Activated naive CD4-positive, alpha-beta T cell treated with anti-CD3 and anti-CD28 coated beads for 36 hours (primary cell): Measurements from ENCODE around the gene KRT6C. TPM values are rescaled to one million over a fixed set of nuclear protein-coding genes. Genes with fewer than 3 reads are reported as not detected.
"Not testable (repeated sequence)": the region's sequence is repeated elsewhere in the genome, so short reads cannot be mapped to it uniquely, and the experiment has no call there.

Experiments
- CTCF ChIA-PET: fragments of 350-600 bp; sonication (Branson Sonifier 250); formaldehyde crosslinking; loops from one replicate; lab custom pipeline; 2021; ENCODE audit warnings: antibody characterized with exemption; lab: Charles Lee
- DNase-seq: peaks from one replicate; pipeline ENCODE4 v3.0.0-alpha.2; 2020
- H3K27ac Mint-ChIP-seq: one replicate; pipeline ENCODE4 v1.8.0; 2021; ENCODE audit warnings: mild to moderate bottlenecking, mixed read lengths
- H3K27me3 Mint-ChIP-seq: one replicate; pipeline ENCODE4 v1.8.0; 2021; ENCODE audit warnings: low read depth, mixed read lengths
- H3K36me3 Mint-ChIP-seq: one replicate; pipeline ENCODE4 v1.8.0; 2021; ENCODE audit warnings: low read depth, mixed read lengths
- H3K4me1 Mint-ChIP-seq: one replicate; pipeline ENCODE4 v1.8.0; 2021; ENCODE audit warnings: low read depth, mixed read lengths
- H3K4me3 Mint-ChIP-seq: one replicate; pipeline ENCODE4 v1.8.0; 2021; ENCODE audit warnings: mild to moderate bottlenecking, moderate library complexity, mixed read lengths
- H3K9me3 Mint-ChIP-seq: one replicate; pipeline ENCODE4 v1.8.0; 2021; ENCODE audit warnings: mixed read lengths
- intact Hi-C: fragments of 100-400 bp; cut with micrococcal nuclease; formaldehyde crosslinking; loops from one replicate; pipeline ENCODE4 v1.15.1; 2023
- total RNA-seq, 2 experiments: library from RNA; stranded (reverse); gene quantifications; one replicate each; pipeline ENCODE4 v1.2.3, GENCODE V29; 2021

KRT6C gene
- total RNA-seq, 2 experiments from 2014 or later = not detected

DNA sequence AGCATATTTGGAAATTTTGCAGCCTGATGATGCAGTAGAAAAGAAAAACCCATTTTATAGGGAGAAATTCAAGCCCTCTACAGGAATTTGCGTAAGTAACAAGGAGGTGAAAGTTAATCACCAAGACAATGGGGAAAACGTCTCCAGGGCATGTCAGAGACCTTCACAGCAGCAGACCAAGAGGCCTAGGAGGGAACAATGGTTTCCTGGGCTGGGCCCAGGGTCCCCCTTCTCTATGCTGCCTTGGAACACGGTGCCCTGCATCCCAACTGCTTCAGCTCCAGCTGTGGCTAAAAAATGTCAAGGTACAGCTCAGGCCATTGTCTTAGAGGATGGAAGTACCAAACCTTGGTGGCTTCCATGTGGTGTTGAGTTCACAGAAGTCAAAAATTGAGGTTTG is 6.5 kb upstream of the KRT6C start:
- Mint-ChIP-seq H3K4me3 (no peak overlapping the region), H3K9me3 (peaks cover 5% of the 10 kb centered on the region), H3K27me3 (peaks cover 19% of the 10 kb centered on the region), H3K4me1 (no peaks in the 10 kb centered on the region), H3K27ac (no peak overlapping the region), H3K36me3 (no peaks in the 10 kb centered on the region)
- CTCF ChIA-PET = no interaction called here
- intact Hi-C loops = no loop called here
- DNase-seq = no peak

DNA sequence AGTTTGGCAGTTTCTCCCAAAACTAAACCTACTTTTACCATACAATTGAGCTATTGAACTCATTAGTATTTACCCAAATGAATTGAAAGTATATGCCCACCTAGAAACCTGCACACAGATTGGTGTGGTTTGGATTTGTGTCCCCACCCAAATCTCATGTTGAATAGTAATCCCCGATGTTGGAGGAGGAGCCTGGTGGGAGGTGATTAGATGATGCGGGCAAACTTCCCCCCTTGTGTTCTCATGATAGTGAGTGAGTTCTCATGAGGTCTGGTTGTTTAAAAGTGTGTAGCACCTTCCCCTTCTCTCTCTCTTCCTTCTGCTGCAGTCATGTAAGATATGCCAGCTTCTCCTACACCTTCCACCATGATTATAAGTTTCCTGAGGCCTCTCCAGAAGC is 4.0 kb upstream of the KRT6C start:
- CTCF ChIA-PET = interaction anchor here (1.2 kb wide), 1 partner anchor 105 kb away, joined by 3 read pairs; no protein-coding TSS in a partner anchor

GRCh38 chr12:52474212-52474611 is 607 bp upstream of the KRT6C start:
- Mint-ChIP-seq H3K4me3 (no peak overlapping the region), H3K27me3 (peaks cover 4% of the 10 kb centered on the region), H3K4me1 (no peaks in the 10 kb centered on the region), H3K36me3 (no peaks in the 10 kb centered on the region), H3K27ac (no peak overlapping the region), H3K9me3 (no peaks in the 10 kb centered on the region)
- intact Hi-C loops = no loop called here
- DNase-seq = no peak
- CTCF ChIA-PET = interaction anchor here (1.2 kb wide), 1 partner anchor 48 kb away, joined by 3 read pairs; no protein-coding TSS in a partner anchor

More for the DNA sequence above, 4.0 kb upstream of the KRT6C start:
- peaks cover 1% of the 10 kb centered on the region for H3K9me3 Mint-ChIP-seq
- H3K27me3 Mint-ChIP-seq = peaks cover 3% of the 10 kb centered on the region
- no peaks in the 10 kb centered on the region for H3K36me3 Mint-ChIP-seq
- no peak overlapping the region for H3K27ac Mint-ChIP-seq
- H3K4me1 Mint-ChIP-seq = no peaks in the 10 kb centered on the region
- DNase-seq = no peak
- intact Hi-C loops = no loop called here
- H3K4me3 Mint-ChIP-seq = no peak overlapping the region

- CTCF ChIA-PET = interaction anchor here (0.6 kb wide), 1 partner anchor 101 kb away, joined by 3 read pairs; no protein-coding TSS in a partner anchor
- DNase-seq = no peak
- peaks cover 7% of the 10 kb centered on the region for H3K27me3 Mint-ChIP-seq
- H3K9me3 Mint-ChIP-seq = no peaks in the 10 kb centered on the region
- H3K36me3 Mint-ChIP-seq = no peaks in the 10 kb centered on the region
- H3K4me1 Mint-ChIP-seq = no peaks in the 10 kb centered on the region
- intact Hi-C loops = no loop called here
- H3K4me3 Mint-ChIP-seq = no peak overlapping the region
- no peak overlapping the region for H3K27ac Mint-ChIP-seq
Measured at GRCh38 chr12:52469853-52470252, 3.8 kb downstream of the KRT6C start.

DNA sequence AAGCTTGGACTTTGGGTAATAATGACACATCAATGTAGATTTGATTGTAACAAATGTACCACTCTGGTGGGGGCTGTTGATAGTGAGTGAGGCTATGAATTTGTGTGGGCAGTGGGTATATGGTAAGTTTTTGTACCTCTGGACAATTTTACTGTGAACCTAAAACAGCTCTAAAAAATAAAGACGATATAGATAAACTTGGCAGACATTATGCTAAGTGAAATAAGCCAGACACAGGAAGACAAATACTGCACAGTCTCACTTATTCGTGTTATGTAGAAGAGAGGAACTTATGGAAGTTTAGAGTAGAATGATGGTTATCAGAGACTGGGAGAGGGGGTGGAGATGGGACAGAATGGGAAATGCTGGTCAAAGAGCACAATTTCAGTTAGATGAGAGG is 8.7 kb downstream of the KRT6C start:
- peaks cover 7% of the 10 kb centered on the region for H3K27me3 Mint-ChIP-seq
- H3K36me3 Mint-ChIP-seq = no peaks in the 10 kb centered on the region
- intact Hi-C loops = no loop called here
- CTCF ChIA-PET = interaction anchor here (0.7 kb wide), 1 partner anchor 406 kb away, joined by 3 read pairs; no protein-coding TSS in a partner anchor
- DNase-seq = no peak
- H3K4me3 Mint-ChIP-seq = no peak overlapping the region
- no peaks in the 10 kb centered on the region for H3K4me1 Mint-ChIP-seq
- H3K9me3 Mint-ChIP-seq = no peaks in the 10 kb centered on the region
- H3K27ac Mint-ChIP-seq = no peak overlapping the region

DNA sequence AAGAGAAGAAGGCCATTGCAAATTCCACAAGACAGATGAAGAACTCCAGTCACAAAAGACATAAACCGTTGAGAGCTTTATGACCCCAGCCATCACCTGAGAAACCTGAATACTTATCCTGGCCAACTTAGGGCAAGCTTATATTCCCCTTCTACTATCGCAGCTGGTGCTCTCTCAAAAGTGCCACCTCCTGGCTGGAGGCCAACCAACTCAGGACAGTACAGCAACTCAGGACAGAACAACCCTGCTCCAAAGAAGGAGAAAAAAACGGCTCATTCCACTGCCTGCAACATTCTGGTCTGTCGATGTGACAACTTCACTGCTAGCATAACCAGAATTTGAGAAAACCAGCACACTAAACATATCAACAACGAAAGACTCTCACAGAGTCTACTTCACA is 11.9 kb downstream of the KRT6C start:
- Mint-ChIP-seq H3K27me3 (peaks cover 5% of the 10 kb centered on the region), H3K27ac (no peak overlapping the region), H3K4me1 (no peaks in the 10 kb centered on the region), H3K36me3 (no peaks in the 10 kb centered on the region), H3K4me3 (no peak overlapping the region), H3K9me3 (no peaks in the 10 kb centered on the region)
- intact Hi-C loops = no loop called here
- DNase-seq = no peak
- CTCF ChIA-PET = no interaction called here

DNA sequence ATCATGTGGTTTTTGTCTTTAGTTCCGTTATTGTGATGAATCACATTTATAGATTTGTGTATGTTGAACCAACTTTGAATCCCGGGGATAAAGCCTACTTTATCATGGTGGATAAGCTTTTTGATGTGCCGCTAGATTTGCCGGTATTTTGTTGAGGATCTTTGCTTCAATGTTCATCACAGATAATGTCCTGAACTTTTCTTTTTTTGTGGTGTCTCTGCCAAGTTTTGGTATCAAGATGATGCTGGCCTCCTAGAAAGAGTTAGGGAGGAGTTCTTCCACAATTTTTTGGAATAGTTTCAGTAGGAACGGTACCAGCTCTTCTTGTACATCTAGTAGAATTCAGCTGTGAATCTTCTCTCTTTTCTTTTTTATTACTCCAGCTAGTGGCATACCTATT is 14.7 kb downstream of the KRT6C start:
- Mint-ChIP-seq H3K4me3 (no peak overlapping the region), H3K27ac (no peak overlapping the region), H3K36me3 (no peaks in the 10 kb centered on the region), H3K27me3 (peaks cover 5% of the 10 kb centered on the region), H3K4me1 (peaks cover 2% of the 10 kb centered on the region), H3K9me3 (no peaks in the 10 kb centered on the region)
- CTCF ChIA-PET = no interaction called here
- no peak for DNase-seq
- intact Hi-C loops = no loop called here

GRCh38 chr12:52455821-52456220 is 17.8 kb downstream of the KRT6C start:
- H3K4me3 Mint-ChIP-seq = no peak overlapping the region
- no peak for DNase-seq
- no peaks in the 10 kb centered on the region for H3K9me3 Mint-ChIP-seq
- H3K4me1 Mint-ChIP-seq = peaks cover 2% of the 10 kb centered on the region
- peaks cover 5% of the 10 kb centered on the region for H3K27me3 Mint-ChIP-seq
- CTCF ChIA-PET = no interaction called here
- intact Hi-C loops = no loop called here
- no peaks in the 10 kb centered on the region for H3K36me3 Mint-ChIP-seq
- no peak overlapping the region for H3K27ac Mint-ChIP-seq

- CTCF ChIA-PET = no interaction called here
- Mint-ChIP-seq H3K4me3 (no peak overlapping the region), H3K36me3 (no peaks in the 10 kb centered on the region), H3K27ac (no peak overlapping the region), H3K4me1 (peaks cover 2% of the 10 kb centered on the region), H3K27me3 (no peaks in the 10 kb centered on the region), H3K9me3 (no peaks in the 10 kb centered on the region)
- intact Hi-C loops = no loop called here
- DNase-seq = no peak
Measured at GRCh38 chr12:52454411-52455201, 19.0 kb downstream of the KRT6C start.

DNA sequence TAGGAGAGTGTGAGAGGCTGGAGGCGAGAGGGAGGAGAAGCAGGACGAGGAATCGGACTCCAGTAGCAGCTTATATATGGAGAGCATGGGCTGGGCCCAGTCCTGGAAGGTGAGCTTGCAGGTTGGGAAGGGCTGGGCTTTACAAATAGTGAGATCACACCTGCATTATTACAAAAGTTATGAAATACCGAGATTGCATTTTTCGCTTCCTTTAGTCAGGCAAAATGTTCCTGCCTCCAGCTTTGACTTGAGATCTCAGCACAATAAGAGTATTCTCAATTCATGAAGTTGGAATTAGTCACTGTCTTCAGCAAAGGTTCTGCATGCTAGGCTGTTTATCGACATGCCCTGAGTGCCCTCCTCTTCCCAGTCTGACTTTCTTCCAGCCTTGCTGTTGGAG is 21.5 kb downstream of the KRT6C start, which contains the start of gene KRT6B:
KRT6B (minus strand) TSS at position 46 of the 400 bp plus-strand sequence. CDS start 68 bp downstream, outside the sequence.
- H3K27me3 Mint-ChIP-seq = no peaks in the 10 kb centered on the region
- no peaks in the 10 kb centered on the region for H3K9me3 Mint-ChIP-seq
- intact Hi-C loops = no loop called here
- no peak within 1 kb of the TSS for H3K27ac Mint-ChIP-seq
- peaks cover 2% of the 10 kb centered on the region for H3K4me1 Mint-ChIP-seq
- no peak within 1 kb of the TSS for H3K4me3 Mint-ChIP-seq
- H3K36me3 Mint-ChIP-seq = no peaks in the 10 kb centered on the region
- DNase-seq = no peak
- CTCF ChIA-PET = no interaction called here

DNA sequence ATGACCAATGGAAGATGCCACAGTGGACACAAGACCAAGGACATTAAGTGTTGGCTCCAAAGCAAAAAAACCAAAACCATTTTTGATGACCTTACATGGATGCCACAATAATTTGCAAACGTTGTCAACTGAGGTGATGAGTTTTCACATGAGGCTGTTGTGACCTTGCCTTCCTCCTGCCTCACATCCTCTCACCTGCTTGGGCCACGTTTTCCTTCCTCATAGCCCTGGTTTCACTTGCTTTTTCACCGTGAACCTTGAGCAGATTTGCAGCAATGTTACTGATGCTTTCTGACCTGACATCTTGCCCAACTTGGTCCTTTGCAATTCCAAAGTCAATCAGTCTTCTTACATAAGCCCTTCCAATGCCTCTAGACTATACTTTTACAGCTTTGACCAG is 25.4 kb downstream of the KRT6C start:
- no peak overlapping the region for H3K27ac Mint-ChIP-seq

DNA sequence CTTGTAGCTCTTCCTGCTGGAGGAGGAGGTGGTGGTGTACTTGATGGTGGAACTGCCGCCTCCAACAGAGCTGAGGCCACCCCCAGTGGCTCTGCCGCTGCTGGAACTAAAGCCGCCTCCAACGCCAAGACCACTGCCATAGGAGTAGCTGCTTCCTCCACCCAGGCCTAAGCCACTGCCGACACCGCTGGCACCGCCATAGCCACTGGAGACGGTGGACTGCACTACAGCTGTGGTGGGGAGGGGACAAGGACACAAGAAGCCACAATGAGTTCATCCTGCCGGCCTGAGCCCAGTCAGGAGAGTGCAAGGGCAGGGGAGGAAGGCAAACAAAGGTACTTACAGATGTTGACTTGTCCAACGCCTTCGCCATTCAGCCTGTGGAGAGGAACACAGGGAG is 26.4 kb downstream of the KRT6C start:
- CTCF ChIA-PET = interaction anchor here (1.1 kb wide), 1 partner anchor 19 kb away, joined by 3 read pairs; no protein-coding TSS in a partner anchor

More for the DNA sequence above, 25.4 kb downstream of the KRT6C start:
- intact Hi-C loops = no loop called here
- CTCF ChIA-PET = no interaction called here
- H3K4me3 Mint-ChIP-seq = no peak overlapping the region
- no peaks in the 10 kb centered on the region for H3K4me1 Mint-ChIP-seq
- peaks cover 6% of the 10 kb centered on the region for H3K27me3 Mint-ChIP-seq
- H3K9me3 Mint-ChIP-seq = no peaks in the 10 kb centered on the region
- H3K36me3 Mint-ChIP-seq = no peaks in the 10 kb centered on the region
- no peak for DNase-seq

More for the DNA sequence above, 26.4 kb downstream of the KRT6C start:
- H3K27me3 Mint-ChIP-seq, H3K4me3 Mint-ChIP-seq, intact Hi-C loops, DNase-seq, H3K27ac Mint-ChIP-seq, H3K4me1 Mint-ChIP-seq, H3K9me3 Mint-ChIP-seq, H3K36me3 Mint-ChIP-seq: not testable (repeated sequence)
